NCI-H510A treated with DMSO at 0.1 percent for 48 hours (cell line): ENCODE results near the gene FDXR.
A peak's percentile ranks its signal among the peaks of the same experiment; 100 is the strongest.
"Not testable (repeated sequence)": the region's sequence is repeated elsewhere in the genome, so short reads cannot be mapped to it uniquely, and the experiment has no call there.

Experiments
- DNase-seq: peaks from one replicate; lab custom pipeline; 2025; lab: John Stamatoyannopoulos, UW

Gene FDXR

GRCh38 chr17:74871356-74872076 is 1.3 kb downstream of the FDXR start:
- DNase-seq: no peak

DNA sequence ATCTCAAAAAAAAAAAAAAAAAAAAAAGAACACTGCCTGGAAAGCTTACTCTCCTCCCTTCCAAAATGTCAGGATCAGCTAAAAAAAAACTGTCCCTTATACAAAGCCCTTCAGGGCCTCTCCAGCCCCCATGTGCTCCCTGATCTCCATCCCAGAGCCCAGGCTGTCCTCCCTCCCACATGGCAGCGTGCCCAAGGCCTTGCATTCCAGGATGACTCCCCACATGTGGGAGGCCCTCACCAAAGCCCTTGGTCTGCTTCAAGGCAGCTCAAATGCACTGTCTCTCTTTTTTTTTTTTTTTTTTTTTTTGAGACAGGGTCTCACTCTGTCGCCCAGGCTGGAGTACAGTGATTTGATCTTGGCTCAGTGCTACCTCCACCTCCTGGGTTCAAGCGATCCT is 2.3 kb downstream of the FDXR start:
- no peak for DNase-seq

DNA sequence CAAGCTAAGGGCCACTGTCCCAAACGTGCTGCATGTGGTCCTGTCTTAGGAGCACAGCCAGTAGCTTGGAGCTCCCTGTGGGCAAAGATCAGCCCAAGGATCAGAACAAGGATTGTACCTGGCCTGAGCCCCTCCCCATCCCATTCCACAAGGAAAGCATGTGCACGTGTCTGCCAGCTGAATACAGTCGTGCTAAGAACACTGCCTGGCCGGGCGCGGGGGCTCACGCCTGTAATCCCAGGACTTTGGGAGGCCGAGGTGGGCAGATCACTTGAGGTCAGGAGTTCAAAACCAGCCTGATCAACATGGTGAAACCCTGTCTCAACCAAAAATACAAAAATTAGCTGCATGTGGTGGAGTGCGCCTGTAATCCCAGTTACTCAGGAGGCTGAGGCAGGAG is 2.8 kb downstream of the FDXR start:
- DNase-seq: not testable (repeated sequence)

DNA sequence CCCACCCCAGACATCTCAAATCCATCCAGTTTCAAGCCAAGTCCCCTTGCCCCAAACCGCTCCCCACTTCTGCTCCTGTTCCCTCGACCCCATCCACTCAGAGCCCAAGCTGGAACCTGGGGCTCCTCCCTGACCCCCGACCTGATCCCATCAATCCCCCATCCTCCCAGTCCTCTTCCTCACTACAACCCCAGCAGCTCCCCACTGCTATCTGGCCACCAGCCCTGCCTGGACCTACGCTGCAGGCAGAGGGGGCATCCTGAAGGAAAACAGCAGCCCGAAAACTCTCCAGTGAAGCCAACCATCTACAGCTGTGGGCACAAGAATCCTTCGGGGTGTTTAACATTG is 3.9 kb downstream of the FDXR start:
- no peak for DNase-seq

- DNase-seq: no peak
These were observed 4.4 kb downstream of the FDXR start for GRCh38 chr17:74868251-74868907.

DNA sequence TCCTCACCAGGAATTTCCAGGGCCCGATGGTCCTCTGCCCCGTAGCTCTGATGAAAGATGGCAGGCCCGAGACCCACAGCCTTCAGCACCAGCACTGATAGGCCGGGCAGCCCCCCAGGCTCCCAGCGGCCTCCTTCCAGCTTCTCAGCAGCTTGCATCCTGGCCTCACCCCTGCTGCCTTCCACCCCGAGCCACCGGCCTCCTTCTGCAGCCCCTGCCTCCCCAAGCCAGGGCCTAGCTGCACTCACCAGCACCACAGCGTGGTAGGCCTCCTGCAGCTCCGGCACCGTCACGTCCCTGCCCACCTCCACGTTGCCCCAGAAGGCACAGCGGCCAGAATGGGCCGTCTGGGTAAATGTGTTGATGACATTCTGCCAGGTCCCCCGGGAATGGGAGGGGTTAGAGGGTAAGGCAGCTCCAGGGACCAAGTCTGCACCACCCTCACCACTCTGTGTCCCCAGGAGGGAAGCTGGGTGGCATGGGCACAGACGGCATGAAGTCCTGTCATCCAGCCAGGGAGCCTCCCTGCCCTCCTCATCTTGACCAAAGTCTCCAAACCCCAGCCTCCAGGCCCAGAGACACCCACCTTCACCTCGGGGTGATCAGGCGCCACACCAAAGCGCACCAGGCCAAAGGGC is 6.5 kb downstream of the FDXR start:
- DNase-seq: no peak

DNA sequence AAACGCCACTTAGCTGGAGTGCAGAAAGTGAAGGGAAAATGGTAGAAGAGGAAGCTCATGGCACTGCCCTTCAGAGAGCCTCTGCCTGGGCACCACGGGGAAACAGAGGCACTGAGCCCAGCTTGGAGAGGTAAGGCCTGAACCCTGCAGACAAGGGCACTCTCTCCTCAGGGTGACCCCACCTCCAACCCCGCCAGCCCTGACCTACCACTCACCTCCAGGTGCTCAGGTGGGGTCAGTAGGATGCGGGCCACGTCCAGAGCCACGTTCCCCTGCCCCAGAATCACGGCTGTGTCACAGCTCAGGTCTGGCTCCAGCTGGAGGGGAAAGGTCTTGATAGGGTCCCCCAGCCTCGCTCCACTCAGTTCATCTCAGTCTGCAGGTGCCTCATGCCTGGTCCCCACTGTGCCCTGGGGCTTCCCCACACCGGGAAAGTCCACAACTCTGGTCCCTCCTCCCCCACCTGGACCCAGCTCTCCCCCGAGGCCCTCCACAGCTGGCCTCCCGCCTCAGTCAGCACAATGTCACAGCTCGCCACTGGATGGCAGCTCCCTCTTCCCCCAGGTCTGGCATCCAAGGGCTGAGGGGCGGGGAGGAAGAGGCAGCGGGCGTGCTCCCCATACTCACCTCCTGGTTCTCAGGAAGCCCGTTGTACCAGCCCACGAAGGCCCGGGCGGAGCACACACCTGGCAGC is 7.1 kb downstream of the FDXR start:
- no peak for DNase-seq

DNA sequence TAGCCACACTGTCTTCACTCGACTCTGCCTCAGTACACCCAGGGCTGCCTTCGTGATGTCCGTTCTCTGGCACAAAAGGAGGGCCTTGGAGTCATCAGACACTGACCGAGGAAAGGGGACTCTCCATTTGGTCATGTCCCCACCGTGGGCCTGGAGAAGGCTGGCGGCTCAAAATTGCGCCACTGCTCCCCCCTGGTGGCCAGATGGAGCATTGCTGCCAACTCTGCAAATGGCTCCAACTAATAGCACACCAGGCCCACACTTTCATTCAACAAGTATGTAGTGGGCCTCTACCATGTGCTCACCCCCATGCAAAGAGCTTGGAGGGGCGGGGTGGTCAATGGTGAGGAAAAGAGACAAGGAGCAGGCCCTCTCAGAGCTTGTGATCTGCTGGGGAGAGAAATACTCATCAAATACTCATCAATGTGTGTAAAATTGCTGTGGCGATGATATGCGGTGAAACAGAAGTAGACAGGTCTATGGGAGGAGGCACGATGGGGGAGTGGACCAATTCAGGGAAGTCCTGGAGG is 7.9 kb downstream of the FDXR start:
- peak; percentile 51 for DNase-seq

- no peak for DNase-seq
These were observed 8.4 kb downstream of the FDXR start for GRCh38 chr17:74864297-74864865.

DNA sequence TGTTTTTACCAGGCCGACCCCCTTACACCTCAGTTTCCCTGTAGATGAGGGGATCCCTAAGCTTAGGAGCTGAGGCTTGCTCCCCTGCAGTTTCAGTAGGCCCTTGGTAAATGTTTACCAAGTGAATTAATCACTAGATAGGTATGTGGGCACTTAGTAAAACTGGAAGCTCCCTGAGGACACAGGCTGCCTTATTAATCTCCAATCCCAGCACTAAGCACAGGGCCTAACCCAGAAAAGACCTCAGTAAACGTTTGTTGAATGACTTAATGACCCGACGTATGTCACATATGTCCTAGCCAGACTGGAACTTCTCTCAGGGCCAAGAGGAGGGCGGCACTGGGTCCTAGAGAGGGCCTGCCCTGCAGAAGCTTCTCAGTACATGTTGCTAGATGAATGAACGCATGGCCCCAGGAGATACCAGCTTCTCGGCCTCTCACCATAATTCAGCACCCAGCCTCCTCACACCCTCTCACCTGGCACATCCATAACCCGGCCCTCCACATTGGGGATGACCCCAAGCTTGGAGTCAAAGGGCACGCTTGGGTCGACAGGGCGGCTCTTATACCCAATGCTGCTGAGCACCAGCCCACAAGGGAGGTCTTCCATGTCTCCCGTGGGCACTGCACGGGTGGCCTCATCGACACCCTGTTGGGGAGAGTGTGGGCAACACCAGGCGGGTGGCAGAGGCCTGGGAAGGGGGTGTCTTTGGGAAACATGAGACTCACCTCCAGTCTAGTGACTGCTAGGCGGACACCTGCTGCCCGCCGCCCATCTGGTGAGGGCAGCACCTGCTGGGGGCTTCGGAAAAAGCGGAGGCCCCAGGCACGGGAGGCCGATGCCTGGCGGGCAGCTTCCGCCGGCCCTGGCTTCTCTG is 9.1 kb downstream of the FDXR start:
- no peak for DNase-seq

DNA sequence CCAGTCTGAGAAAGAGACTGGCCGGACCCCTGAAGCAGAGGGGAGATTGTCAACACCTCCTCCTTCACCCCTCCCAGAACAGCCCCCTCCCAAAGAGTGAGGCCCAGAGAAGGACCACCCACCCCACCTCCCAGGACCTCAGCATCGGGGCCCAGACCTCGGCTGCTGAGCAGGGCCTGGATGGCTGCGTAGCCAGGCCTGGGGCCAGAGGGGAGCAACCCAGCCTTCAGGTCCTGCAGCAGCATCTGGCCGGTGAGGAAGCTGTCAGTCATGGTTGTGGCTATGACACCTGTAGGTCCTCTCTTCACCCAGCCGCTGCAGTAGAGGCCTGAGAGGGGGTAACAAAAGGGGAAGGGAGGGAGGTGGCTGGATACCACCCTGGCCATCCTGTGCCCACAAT is 9.9 kb downstream of the FDXR start:
- no peak for DNase-seq

DNA sequence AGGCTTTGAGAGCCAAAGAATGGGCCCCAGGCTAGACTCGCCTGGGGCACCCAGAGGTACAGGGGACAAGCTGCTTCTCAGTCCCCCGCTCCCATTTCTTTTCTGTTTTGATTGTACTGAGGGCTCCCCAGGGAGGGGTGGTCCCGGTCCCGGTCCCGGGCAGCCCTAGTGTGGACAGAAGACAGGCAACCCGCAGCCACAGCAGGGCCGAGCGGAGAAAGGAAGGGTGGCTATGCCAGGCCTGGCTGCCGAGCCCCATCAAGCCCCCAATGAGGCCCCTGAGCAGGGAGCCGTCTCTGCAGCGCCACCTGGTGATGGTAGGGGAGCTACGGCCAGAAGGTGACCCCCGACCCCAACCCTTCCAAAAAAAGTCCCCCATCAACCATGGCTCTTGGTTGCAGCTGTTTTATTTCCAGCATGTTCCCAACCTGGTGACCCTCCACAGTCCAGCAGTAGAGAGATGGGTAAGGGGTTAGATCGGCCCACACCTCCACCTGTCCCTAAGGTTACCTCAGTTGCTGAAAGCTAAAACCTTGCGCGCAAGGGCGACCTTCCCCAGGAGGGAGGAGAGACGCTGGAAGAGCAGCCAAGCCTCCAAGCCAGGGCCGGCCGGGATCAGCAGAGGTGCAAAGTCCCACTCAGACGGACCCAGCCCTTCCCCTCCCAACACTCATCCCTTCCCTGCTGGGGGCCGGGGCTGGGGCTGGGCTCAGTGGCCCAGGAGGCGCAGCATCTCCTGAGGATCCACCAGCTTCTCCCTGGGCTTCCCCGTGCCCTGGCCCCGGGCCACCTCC is 10.5 kb downstream of the FDXR start:
- DNase-seq: peak; percentile 16

DNA sequence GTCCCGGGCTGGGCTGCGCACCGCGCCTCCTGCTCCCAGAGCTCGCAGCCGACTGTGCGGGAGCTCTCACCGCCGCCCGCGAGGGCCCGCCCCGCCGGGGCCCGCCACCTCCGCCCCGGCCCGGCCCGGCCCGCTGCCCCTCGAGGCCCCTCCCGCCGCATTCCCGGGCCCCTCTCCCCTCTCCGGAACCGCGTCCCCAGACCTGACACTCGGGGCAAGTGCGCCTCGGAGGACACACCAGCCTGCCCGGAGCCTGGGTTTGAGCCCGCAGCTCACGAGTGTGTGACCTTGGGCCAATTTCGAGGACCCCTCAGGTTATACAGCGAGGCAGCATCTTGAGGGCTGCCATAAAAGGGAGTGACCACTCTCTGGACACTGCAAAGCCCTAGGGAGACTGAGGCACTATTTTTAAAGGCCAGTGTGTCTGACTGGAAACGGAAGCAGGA is 11.1 kb downstream of the FDXR start:
- no peak for DNase-seq

GRCh38 chr17:74860872-74861661 is 11.7 kb downstream of the FDXR start:
- DNase-seq: no peak

- no peak for DNase-seq
These were observed 12.4 kb downstream of the FDXR start for GRCh38 chr17:74860229-74860871.

- DNase-seq: no peak
These were observed 13.2 kb downstream of the FDXR start, which contains the start of gene GRIN2C for GRCh38 chr17:74859459-74860228. Gene GRIN2C, minus strand, starts transcription at chr17:74859885. Its CDS starts 4,793 bp downstream, at chr17:74855092.

GRCh38 chr17:74858672-74859458 is 13.9 kb downstream of the FDXR start:
- no peak for DNase-seq
